CD14-positive monocyte (primary cell): Measurements from ENCODE around the gene GPR183. TPM values are rescaled to one million over a fixed set of nuclear protein-coding genes. Genes with fewer than 3 reads are reported as not detected.

Experiments
- DNase-seq, 3 donors: peaks; one replicate each; pipeline ENCODE4 v3.0.0-alpha.2; 2011 to 2022
- H2AFZ ChIP-seq: 2 replicates; pipeline ENCODE4 v1.6.0; 2012; ENCODE audit warnings: mild to moderate bottlenecking, low read depth, low read length, inconsistent platforms; ENCODE audit not compliant: insufficient read depth, poor library complexity, severe bottlenecking
- H3K27ac ChIP-seq, 2 donors: 1 replicate in 1 of 2; 2 replicates in 1 of 2; pipeline ENCODE4 v1.5.1; 2012 to 2013; ENCODE audit warnings: low read length in 2 of 2, control low read depth in 1 of 2, inconsistent platforms in 1 of 2, low read depth in 1 of 2, mild to moderate bottlenecking in 1 of 2
- H3K27me3 ChIP-seq, 2 donors: one replicate each; pipeline versions ENCODE4 v1.6.0 to v1.6.1; 2011 to 2013; ENCODE audit warnings: low read length in 2 of 2; ENCODE audit not compliant: control insufficient read depth in 2 of 2, insufficient read depth in 2 of 2
- H3K36me3 ChIP-seq, 2 donors: replicated peaks in 1 of 2; 1 replicate in 1 of 2; 2 replicates in 1 of 2; pipeline versions ENCODE4 v1.5.1 to v1.6.1; 2012 to 2013; ENCODE audit warnings: low read length in 2 of 2, control low read depth in 1 of 2, inconsistent platforms in 1 of 2, mild to moderate bottlenecking in 1 of 2; ENCODE audit not compliant: insufficient read depth in 2 of 2, control insufficient read depth in 1 of 2
- H3K4me1 ChIP-seq, 2 donors: 1 replicate in 1 of 2; 2 replicates in 1 of 2; pipeline versions ENCODE4 v1.5.1 to v1.6.1; 2012 to 2013; ENCODE audit warnings: low read length in 2 of 2, control low read depth in 1 of 2, inconsistent platforms in 1 of 2, mild to moderate bottlenecking in 1 of 2, moderate library complexity in 1 of 2; ENCODE audit not compliant: insufficient read depth in 2 of 2, control insufficient read depth in 1 of 2
- H3K4me2 ChIP-seq: replicated peaks from 2 replicates; pipeline ENCODE3; 2012; ENCODE audit warnings: low read length, moderate library complexity, mild to moderate bottlenecking; ENCODE audit not compliant: poor library complexity, severe bottlenecking; ENCODE audit errors: extremely low read depth
- H3K4me3 ChIP-seq, 3 experiments: fragments of 200-600 bp in 1 of 3; sonication (generic) in 1 of 3; replicated peaks in 1 of 3; 1 replicate in 2 of 3; 2 replicates in 1 of 3; pipeline ENCODE4 v1.5.1; 2011 to 2013; ENCODE audit warnings: low read length in 3 of 3, mild to moderate bottlenecking in 3 of 3, control low read depth in 2 of 3, low read depth in 2 of 3, inconsistent platforms in 1 of 3, moderate library complexity in 1 of 3
- H3K79me2 ChIP-seq: 2 replicates; pipeline ENCODE4 v1.6.0; 2012; ENCODE audit warnings: mild to moderate bottlenecking, control low read depth, inconsistent platforms, low read length, moderate library complexity; ENCODE audit not compliant: insufficient read depth
- H3K9ac ChIP-seq: 2 replicates; pipeline ENCODE4 v1.6.0; 2017; ENCODE audit warnings: low read length, mild to moderate bottlenecking; ENCODE audit not compliant: insufficient read depth, poor library complexity, severe bottlenecking
- H3K9me3 ChIP-seq, 2 donors: replicated peaks in 1 of 2; 1 replicate in 1 of 2; 2 replicates in 1 of 2; pipeline versions ENCODE4 v1.5.1 to v1.6.1; 2012 to 2013; ENCODE audit warnings: low read length in 2 of 2, control low read depth in 1 of 2; ENCODE audit not compliant: control insufficient read depth in 1 of 2, insufficient read depth in 1 of 2
- H4K20me1 ChIP-seq: 2 replicates; pipeline ENCODE4 v1.6.0; 2012; ENCODE audit warnings: mild to moderate bottlenecking, low read length, control low read depth, moderate library complexity; ENCODE audit not compliant: insufficient read depth
- H3K27ac Mint-ChIP-seq, 7 donors: one replicate each; pipeline ENCODE4 v1.8.0; 2020; ENCODE audit warnings: mild to moderate bottlenecking in 7 of 7, mixed read lengths in 7 of 7, moderate library complexity in 6 of 7, inconsistent platforms in 2 of 7
- H3K27me3 Mint-ChIP-seq, 3 donors: one replicate each; pipeline ENCODE4 v1.8.0; 2021 to 2022; ENCODE audit warnings: low read depth in 3 of 3, mild to moderate bottlenecking in 3 of 3, mixed read lengths in 3 of 3, moderate library complexity in 3 of 3, inconsistent platforms in 1 of 3
- H3K36me3 Mint-ChIP-seq, 2 donors: one replicate each; pipeline ENCODE4 v1.8.0; 2020; ENCODE audit warnings: mixed read lengths in 2 of 2, inconsistent platforms in 1 of 2, mild to moderate bottlenecking in 1 of 2
- H3K4me1 Mint-ChIP-seq: one replicate; pipeline ENCODE4 v1.8.0; 2020; ENCODE audit warnings: mild to moderate bottlenecking, mixed read lengths
- H3K4me3 Mint-ChIP-seq, 2 donors: one replicate each; pipeline ENCODE4 v1.8.0; 2020; ENCODE audit warnings: mild to moderate bottlenecking in 2 of 2, mixed read lengths in 2 of 2, moderate library complexity in 1 of 2
- H3K9me3 Mint-ChIP-seq, 7 donors: one replicate each; pipeline ENCODE4 v1.8.0; 2020 to 2022; ENCODE audit warnings: mixed read lengths in 7 of 7, mild to moderate bottlenecking in 6 of 7, moderate library complexity in 6 of 7, inconsistent platforms in 2 of 7
- CTCF ChIP-seq: fragments of 200-600 bp; IDR thresholded peaks from one replicate; pipeline ENCODE4 v1.8.0; 2022; ENCODE audit warnings: antibody characterized with exemption, mild to moderate bottlenecking
- WGBS: methylation state at CpG from one replicate; pipeline ENCODE4 v1.1.5; 2013; ENCODE audit warnings: missing lambda C conversion rate; ENCODE audit not compliant: insufficient coverage; 5-methylcytosine and 5-hydroxymethylcytosine counted together
- intact Hi-C, 2 donors: fragments of 100-400 bp; cut with micrococcal nuclease; formaldehyde crosslinking; loops; one replicate each; pipeline versions ENCODE4 v1.15.0 to v1.15.1; 2023
- polyA plus RNA-seq, 3 donors: library from polyadenylated mRNA; depleted of rRNA in 1 of 3; unstranded in 2 of 3; stranded (reverse) in 1 of 3; fragments of 300-500 nt in 2 of 3; fragments of >200 nt in 1 of 3; fragmentation: Illumina TruSeq in 2 of 3; gene quantifications; 1 replicate in 2 of 3; 2 replicates in 1 of 3; pipeline ENCODE4 v1.2.3, GENCODE V29; 2012 to 2021

Gene GPR183
- polyA plus RNA-seq, 3 donors: 190 to 459 (median 288) TPM

GRCh38 chr13:99310382-99311031 lies 3.3 kb upstream of the GPR183 start:
- H3K27ac Mint-ChIP-seq: peak overlapping the region; percentile 94 to 100 (median 98)
- no peak overlapping the region for H3K4me3 ChIP-seq
- no CpG with 5 or more reads among the region's 4 CpGs for WGBS
- H4K20me1 ChIP-seq: peaks cover 12% of the 10 kb centered on the region
- H3K4me1 Mint-ChIP-seq: peaks cover 75% of the 10 kb centered on the region
- H3K4me3 Mint-ChIP-seq: no peak overlapping the region
- TF ChIP-seq CTCF: no peak
- no peak overlapping the region for H3K4me2 ChIP-seq
- H3K9me3 Mint-ChIP-seq: peaks cover 0 to 5% (median 0%) of the 10 kb centered on the region in 7 donors
- peak overlapping the region; percentile 92 to 99 for H3K27ac ChIP-seq
- peaks cover 5 to 16% of the 10 kb centered on the region in 2 donors for H3K36me3 ChIP-seq
- peaks cover 0 to 1% (median 0%) of the 10 kb centered on the region in 3 donors for H3K27me3 Mint-ChIP-seq
- H3K9ac ChIP-seq: peak overlapping the region; percentile 79
- intact Hi-C loops: loop anchor here in 1 of 2 donors (5.0 kb wide), 1 partner anchor 122 kb away; no protein-coding TSS in a partner anchor
- H3K79me2 ChIP-seq: peaks cover 81% of the 10 kb centered on the region
- H3K9me3 ChIP-seq: no peaks in the 10 kb centered on the region
- H2AFZ ChIP-seq: no peak overlapping the region
- DNase-seq: peak; percentile 84 to 94 (median 89)
- peaks cover 74 to 88% of the 10 kb centered on the region in 2 donors for H3K4me1 ChIP-seq
- H3K27me3 ChIP-seq: no peaks in the 10 kb centered on the region
- peaks cover 49 to 58% of the 10 kb centered on the region in 2 donors for H3K36me3 Mint-ChIP-seq

GRCh38 chr13:99308471-99309087 lies 1.4 kb upstream of the GPR183 start:
- H3K27me3 ChIP-seq: no peaks in the 10 kb centered on the region
- peaks cover 79% of the 10 kb centered on the region for H3K4me1 Mint-ChIP-seq
- DNase-seq: no peak
- TF ChIP-seq CTCF: no peak
- H3K9me3 ChIP-seq: no peaks in the 10 kb centered on the region
- H4K20me1 ChIP-seq: peaks cover 22% of the 10 kb centered on the region
- H3K36me3 Mint-ChIP-seq: peaks cover 42 to 60% of the 10 kb centered on the region in 2 donors
- no peaks in the 10 kb centered on the region for H3K9me3 Mint-ChIP-seq
- no peak overlapping the region for H3K4me2 ChIP-seq
- peak overlapping the region; percentile 89 to 99 for H3K27ac ChIP-seq
- WGBS: no CpG with 5 or more reads among the region's 3 CpGs
- peaks cover 0 to 1% (median 0%) of the 10 kb centered on the region in 3 donors for H3K27me3 Mint-ChIP-seq
- H3K4me1 ChIP-seq: peaks cover 77 to 88% of the 10 kb centered on the region in 2 donors
- H2AFZ ChIP-seq: no peak overlapping the region
- H3K27ac Mint-ChIP-seq: peak overlapping the region; percentile 80 to 99 (median 97)
- H3K36me3 ChIP-seq: peaks cover 0 to 3% of the 10 kb centered on the region in 2 donors
- H3K79me2 ChIP-seq: peaks cover 81% of the 10 kb centered on the region
- H3K9ac ChIP-seq: no peak overlapping the region
- intact Hi-C loops: no loop called here
- peak overlapping the region in 1 of 2 donors; percentile 91 for H3K4me3 Mint-ChIP-seq
- no peak overlapping the region for H3K4me3 ChIP-seq
